Measurements from ENCODE around the gene TMEM62. TPM values are rescaled to one million over a fixed set of nuclear protein-coding genes. Genes with fewer than 3 reads are reported as not detected.

Gene TMEM62
- total and polyA plus RNA-seq, 2 of the 8 experiments (the other 6 are each of a cell fraction or from before 2014, with no cell fraction given) = 2.0 to 4.0 TPM

DNA sequence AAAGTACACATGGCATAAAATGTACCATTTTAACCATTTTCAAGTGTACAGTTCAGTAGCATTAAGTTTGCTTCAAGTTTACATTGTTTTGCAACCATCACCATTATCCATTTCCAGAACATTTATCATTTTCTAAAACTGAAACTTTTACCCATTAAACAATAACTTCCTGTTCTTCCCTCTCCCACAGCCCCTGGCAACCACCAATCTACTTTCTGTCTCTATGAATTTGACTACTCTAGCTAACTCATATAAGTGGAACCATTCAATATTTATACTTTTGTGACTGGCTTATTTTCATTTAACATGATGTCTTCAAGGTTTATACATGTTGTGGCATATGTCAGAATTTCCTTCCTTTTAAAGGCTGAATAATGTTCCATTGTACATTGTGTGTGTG, 19.9 kb downstream of the TMEM62 start:
- H3K9me3 ChIP-seq (ENCODE audit: insufficient read depth in 2 of 2, low read depth in 1 of 2, low read length in 1 of 2) = no peaks in the 10 kb centered on the region
- H2BK5ac ChIP-seq (ENCODE audit: low read depth, low read length) = no peak overlapping the region
- ChIA-PET CTCF (ENCODE audit: partially characterized antibody) (interaction anchor here (0.7 kb wide), 1 partner anchor 51 kb away, joined by 3 read pairs; no protein-coding TSS in a partner anchor), POLR2A (ENCODE audit: partially characterized antibody) (no interaction called here)
- H2BK12ac ChIP-seq (ENCODE audit: low read depth, low read length) = no peak overlapping the region
- H3K4me1 ChIP-seq (replicated peaks in 1 of 4; ENCODE audit: control insufficient read depth in 3 of 4, insufficient read depth in 4 of 4, low read length in 3 of 4) = no peaks in the 10 kb centered on the region
- H4K5ac ChIP-seq (ENCODE audit: insufficient read length, low read depth, low read length) = no peak overlapping the region
- no peaks in the 10 kb centered on the region for H3K36me3 ChIP-seq (ENCODE audit: control insufficient read depth in 2 of 4, insufficient read depth in 4 of 4, low read length in 3 of 4)
- no peak overlapping the region for H2BK15ac ChIP-seq (ENCODE audit: low read length)
- no peak overlapping the region for H2BK120ac ChIP-seq (replicated peaks; ENCODE audit: low read depth, low read length)
- H3K27me3 ChIP-seq (replicated peaks in 1 of 4; ENCODE audit: control insufficient read depth in 3 of 4, extremely low read depth in 1 of 4, insufficient read depth in 3 of 4, low read length in 3 of 4) = no peaks in the 10 kb centered on the region
- H4K20me1 ChIP-seq (replicated peaks in 1 of 2; ENCODE audit: control insufficient read depth in 1 of 2, insufficient read depth in 2 of 2, low read length in 2 of 2) = no peaks in the 10 kb centered on the region
- H3K79me1 ChIP-seq (ENCODE audit: low read depth, low read length) = no peaks in the 10 kb centered on the region
- no peak overlapping the region for H3K23ac ChIP-seq (ENCODE audit: insufficient read length)
- no peak overlapping the region for H2BK20ac ChIP-seq (ENCODE audit: low read length)
- H3K4ac ChIP-seq (replicated peaks; ENCODE audit: insufficient read length, low read depth, low read length) = no peak overlapping the region
- H3K4me2 ChIP-seq (ENCODE audit: insufficient read depth in 1 of 2, low read depth in 2 of 2, low read length in 2 of 2) = no peak overlapping the region
- H3K56ac ChIP-seq (replicated peaks; ENCODE audit: insufficient read length, low read depth, low read length) = no peak overlapping the region
- no peak for DNase-seq (ENCODE audit: low read depth in 1 of 2, low spot score in 2 of 2)
- H3K14ac ChIP-seq (ENCODE audit: insufficient read length) = no peak overlapping the region
- H3K23me2 ChIP-seq (ENCODE audit: low read depth, low read length) = no peaks in the 10 kb centered on the region
- H3K4me3 ChIP-seq (ENCODE audit: extremely low read depth in 1 of 4, insufficient read depth in 2 of 4, low read depth in 3 of 4, low read length in 4 of 4) = no peak overlapping the region
- no peak overlapping the region for H3K9ac ChIP-seq (replicated peaks in 1 of 4; ENCODE audit: extremely low read depth in 1 of 4, low read depth in 3 of 4, low read length in 3 of 4)
- no peak overlapping the region for H4K8ac ChIP-seq (ENCODE audit: extremely low read depth, insufficient read depth, low read length)
- FAIRE-seq = no peak
- no peak overlapping the region for H3K27ac ChIP-seq (ENCODE audit: low read depth, low read length)
- no peaks in the 10 kb centered on the region for H3K79me2 ChIP-seq (ENCODE audit: control insufficient read depth in 1 of 2, insufficient read depth in 2 of 2, low read length in 2 of 2)
- H2AFZ ChIP-seq (ENCODE audit: low read length) = no peak overlapping the region
- no peak overlapping the region for H4K91ac ChIP-seq (replicated peaks; ENCODE audit: insufficient read length, low read length)
- no peak overlapping the region for H2AK5ac ChIP-seq (ENCODE audit: low read depth, low read length)
- no peak overlapping the region for H3K18ac ChIP-seq (ENCODE audit: extremely low read depth, low read length)
- TF ChIP-seq PHF8 (conservative IDR thresholded peaks at IDR 0.05; ENCODE audit: low read depth, low read length) (no peak), CBX8 (IDR thresholded peaks at IDR 0.05; ENCODE audit: borderline replicate concordance, low read depth, low read length) (no peak)
